Ishikawa (cell line): Measurements from ENCODE around the gene PI4KB.

ENCODE experiments used
- CEBPB ChIP-seq: IDR thresholded peaks from 2 replicates; pipeline ENCODE4 v1.6.1; 2012
- CREB1 ChIP-seq: IDR thresholded peaks from 2 replicates; pipeline ENCODE4 v1.6.1; 2012; ENCODE audit warnings: low read depth
- EGR1 ChIP-seq: IDR thresholded peaks from 2 replicates; pipeline ENCODE4 v1.6.1; 2012
- EP300 ChIP-seq: IDR thresholded peaks from 2 replicates; pipeline ENCODE4 v1.6.1; 2012; ENCODE audit warnings: borderline replicate concordance
- FOXM1 ChIP-seq: IDR thresholded peaks from 2 replicates; pipeline ENCODE4 v1.6.1; 2012; ENCODE audit warnings: low read depth, borderline replicate concordance
- MAX ChIP-seq: IDR thresholded peaks from 2 replicates; pipeline ENCODE4 v1.6.1; 2012
- NFIC ChIP-seq: IDR thresholded peaks from 2 replicates; pipeline ENCODE4 v1.6.1; 2012
- RAD21 ChIP-seq: IDR thresholded peaks from 2 replicates; pipeline ENCODE4 v1.6.1; 2012; ENCODE audit warnings: low read depth
- REST ChIP-seq: IDR thresholded peaks from 2 replicates; pipeline ENCODE4 v1.6.1; 2012; ENCODE audit warnings: low read depth, mild to moderate bottlenecking
- TAF1 ChIP-seq: IDR thresholded peaks from 2 replicates; pipeline ENCODE4 v1.6.1; 2012; ENCODE audit warnings: low read depth, mild to moderate bottlenecking
- TCF12 ChIP-seq: IDR thresholded peaks from 2 replicates; pipeline ENCODE4 v1.6.1; 2012; ENCODE audit warnings: low read depth
- TEAD4 ChIP-seq: IDR thresholded peaks from 2 replicates; pipeline ENCODE4 v1.6.1; 2012
- USF1 ChIP-seq: IDR thresholded peaks from 2 replicates; pipeline ENCODE4 v1.6.1; 2012
- YY1 ChIP-seq: IDR thresholded peaks from 2 replicates; pipeline ENCODE4 v1.6.1; 2012; ENCODE audit warnings: low read depth
- ZBTB7A ChIP-seq: IDR thresholded peaks from 2 replicates; pipeline ENCODE4 v1.6.1; 2012; ENCODE audit warnings: low read depth

Gene PI4KB

GRCh38 chr1:151325646-151326429 lies 1.4 kb downstream of the PI4KB start:
- no peak for TF ChIP-seq MAX
- no peak for TF ChIP-seq TEAD4
- no peak for TF ChIP-seq CREB1
- no peak for TF ChIP-seq TAF1

- no peak for TF ChIP-seq TCF12
- no peak for TF ChIP-seq EGR1
- no peak for TF ChIP-seq MAX
- TF ChIP-seq RAD21 = no peak
- TF ChIP-seq TEAD4 = no peak
- TF ChIP-seq USF1 = no peak
- no peak for TF ChIP-seq CREB1
- TF ChIP-seq CEBPB = no peak
- no peak for TF ChIP-seq EP300
- TF ChIP-seq REST = no peak
- no peak for TF ChIP-seq NFIC
- no peak for TF ChIP-seq FOXM1
- TF ChIP-seq YY1 = no peak
- TF ChIP-seq TAF1 = no peak
- TF ChIP-seq ZBTB7A = no peak
These were observed 2.0 kb downstream of the PI4KB start for GRCh38 chr1:151325231-151325630.

- TF ChIP-seq EP300 (no peak), TAF1 (no peak), TEAD4 (no peak), NFIC (no peak), CEBPB (no peak), CREB1 (no peak), REST (no peak), MAX (no peak), RAD21 (no peak), USF1 (no peak), TCF12 (no peak), ZBTB7A (no peak), EGR1 (no peak), YY1 (no peak), FOXM1 (no peak)
These were observed 2.8 kb downstream of the PI4KB start for GRCh38 chr1:151324390-151324930.

GRCh38 chr1:151318975-151319374 lies 8.2 kb downstream of the PI4KB start:
- TF ChIP-seq CEBPB (no peak), EP300 (no peak), CREB1 (no peak), MAX (no peak), TAF1 (no peak), ZBTB7A (no peak), REST (no peak), USF1 (no peak), FOXM1 (no peak), RAD21 (no peak), EGR1 (no peak), TCF12 (no peak), TEAD4 (no peak), YY1 (no peak), NFIC (no peak)
